K562 (cell line): ENCODE data around the gene EGLN1. TPM values are rescaled to one million over a fixed set of nuclear protein-coding genes. Genes with fewer than 3 reads are reported as not detected.

Experiments used
- CBX5 ChIP-seq: IDR thresholded peaks from 2 replicates; pipeline ENCODE4 v1.6.1; 2014; ENCODE audit warnings: low read depth, borderline replicate concordance
- EGR1 ChIP-seq: fragments of 450-650 bp; conservative IDR thresholded peaks from 2 replicates; pipeline ENCODE4 v1.6.1; 2017; ENCODE audit warnings: mild to moderate bottlenecking
- EHMT2 ChIP-seq: fragments of 450-650 bp; IDR thresholded peaks from 2 replicates; pipeline ENCODE4 v1.6.1; 2018; ENCODE audit warnings: antibody characterized with exemption
- ETV6 ChIP-seq, 3 experiments: fragments of 150-350 bp in 1 of 3; sonication (generic) in 1 of 3; formaldehyde crosslinking in 1 of 3; IDR thresholded peaks; 2 replicates each; pipeline versions ENCODE4 v1.6.1 to v1.8.0; 2014 to 2022; ENCODE audit warnings: borderline replicate concordance in 2 of 3, low read depth in 2 of 3, antibody characterized with exemption in 1 of 3, low read length in 1 of 3, mild to moderate bottlenecking in 1 of 3, missing genetic modification reagents in 1 of 3
- HDGF ChIP-seq: fragments of 450-650 bp; IDR thresholded peaks from 2 replicates; pipeline ENCODE4 v1.6.1; 2016
- HSF4 ChIP-seq: fragments of 250-450 bp; sonication (Bioruptor Pico); IDR thresholded peaks from 2 replicates; pipeline ENCODE4 v2.1.2; 2022; ENCODE audit warnings: mild to moderate bottlenecking, moderate library complexity, borderline replicate concordance
- MGA ChIP-seq: fragments of 450-650 bp; IDR thresholded peaks from 2 replicates; pipeline ENCODE4 v1.6.1; 2016; ENCODE audit warnings: mild to moderate bottlenecking, moderate library complexity
- PHTF2 ChIP-seq: fragments of 250-450 bp; sonication (Bioruptor Pico); IDR thresholded peaks from 2 replicates; pipeline ENCODE4 v1.5.0; 2021; ENCODE audit warnings: mild to moderate bottlenecking
- WHSC1 ChIP-seq: IDR thresholded peaks from one replicate; pipeline ENCODE4 v1.6.1; 2012; ENCODE audit warnings: low read length, control low read depth, inconsistent platforms
- ZNF263 ChIP-seq: sonication (generic); formaldehyde crosslinking; IDR thresholded peaks from 2 replicates; pipeline ENCODE4 v1.8.0; 2022; ENCODE audit warnings: mild to moderate bottlenecking, missing genetic modification reagents, borderline replicate concordance
- ZNF282 ChIP-seq: sonication (generic); formaldehyde crosslinking; IDR thresholded peaks from 2 replicates; pipeline ENCODE4 v1.8.1; 2023; ENCODE audit warnings: missing genetic modification reagents
- ZNF584 ChIP-seq: fragments of 200-800 bp; sonication (Bioruptor generic); IDR thresholded peaks from 2 replicates; pipeline ENCODE4 v1.6.1; 2016; ENCODE audit warnings: low read depth, mild to moderate bottlenecking, missing genetic modification characterization, missing compliant biosample characterization
- polyA plus RNA-seq, 8 experiments: library from polyadenylated mRNA; depleted of rRNA in 4 of 8; stranded (reverse) in 5 of 8; unstranded in 3 of 8; fragments of >200 nt; fragmentation: Nextera tagmentation in 2 of 8; fragmentation: Illumina TruSeq in 1 of 8; extraction: Ambion mirVana in 2 of 8; extraction: Trizol in 1 of 8; gene quantifications; 2 replicates each; pipeline versions ENCODE4 v1.2.1 to v1.2.3, GENCODE V29; 2011 to 2014; ENCODE audit warnings: inconsistent platforms in 1 of 8, missing spikeins in 1 of 8
- total RNA-seq, 7 experiments: library from RNA; depleted of rRNA in 6 of 7; stranded (reverse); fragments of >200 nt in 6 of 7; fragmentation: Illumina TruSeq in 2 of 7; extraction: Trizol in 2 of 7; gene quantifications; 2 replicates each; pipeline versions ENCODE4 v1.2.1 to v1.2.3, GENCODE V29; 2011 to 2021; ENCODE audit warnings: low replicate concordance in 1 of 7
- TF ChIP-seq, protein P1 (sequence below), 2 experiments: IDR thresholded peaks; 2 replicates each; pipeline ENCODE4 v1.6.1; 2012; ENCODE audit warnings: improper control_type of control experiment in 2 of 2, low read depth in 2 of 2, low read length in 2 of 2, borderline replicate concordance in 1 of 2

Gene EGLN1
- total and polyA plus RNA-seq, 9 of the 15 experiments (the other 6 are each of a cell fraction or from before 2014, with no cell fraction given) = 5.2 to 54.3 (median 24.6) TPM

GRCh38 chr1:231337472-231338269, 84.4 kb downstream of the EGLN1 start, which contains the start of gene EXOC8 (continued):
- TF ChIP-seq MGA (no peak; the same call in 1 of the 2 replicates), ETV6 (IDR thresholded peaks at IDR 0.05; ENCODE audit: borderline replicate concordance in 1 of 2, low read depth in 2 of 2, low read length in 1 of 2) (no peak), ETV6 (CRISPR knock-in tag; IDR thresholded peaks at IDR 0.05; ENCODE audit: borderline replicate concordance) (no peak), WHSC1 (no peak), CBX5 (no peak), PHTF2 (no peak), ZNF263 (CRISPR knock-in tag) (peak; percentile 71), ZNF584 (CRISPR knock-in tag) (no peak), HDGF (no peak), HSF4 (no peak), ZNF282 (CRISPR knock-in tag) (no peak), EGR1 (no peak), EHMT2 (no peak)
- TF ChIP-seq, protein P1, sequence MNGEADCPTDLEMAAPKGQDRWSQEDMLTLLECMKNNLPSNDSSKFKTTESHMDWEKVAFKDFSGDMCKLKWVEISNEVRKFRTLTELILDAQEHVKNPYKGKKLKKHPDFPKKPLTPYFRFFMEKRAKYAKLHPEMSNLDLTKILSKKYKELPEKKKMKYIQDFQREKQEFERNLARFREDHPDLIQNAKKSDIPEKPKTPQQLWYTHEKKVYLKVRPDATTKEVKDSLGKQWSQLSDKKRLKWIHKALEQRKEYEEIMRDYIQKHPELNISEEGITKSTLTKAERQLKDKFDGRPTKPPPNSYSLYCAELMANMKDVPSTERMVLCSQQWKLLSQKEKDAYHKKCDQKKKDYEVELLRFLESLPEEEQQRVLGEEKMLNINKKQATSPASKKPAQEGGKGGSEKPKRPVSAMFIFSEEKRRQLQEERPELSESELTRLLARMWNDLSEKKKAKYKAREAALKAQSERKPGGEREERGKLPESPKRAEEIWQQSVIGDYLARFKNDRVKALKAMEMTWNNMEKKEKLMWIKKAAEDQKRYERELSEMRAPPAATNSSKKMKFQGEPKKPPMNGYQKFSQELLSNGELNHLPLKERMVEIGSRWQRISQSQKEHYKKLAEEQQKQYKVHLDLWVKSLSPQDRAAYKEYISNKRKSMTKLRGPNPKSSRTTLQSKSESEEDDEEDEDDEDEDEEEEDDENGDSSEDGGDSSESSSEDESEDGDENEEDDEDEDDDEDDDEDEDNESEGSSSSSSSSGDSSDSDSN (IDR thresholded peaks at IDR 0.05; ENCODE audit: borderline replicate concordance in 1 of 2, low read depth in 2 of 2, low read length in 2 of 2) = peak; percentile 47 to 67; a peak in 2 of 4 replicates
